Tibial nerve (tissue), 3 donors: ENCODE results near the gene B4GALT2.

Experiments used
- CTCF ChIP-seq, 5 experiments: fragments of 200-600 bp in 3 of 5; fragments of 450-650 bp in 2 of 5; sonication (generic) in 3 of 5; IDR thresholded peaks; one replicate each; pipeline ENCODE4 v1.5.1; 2016 to 2019; ENCODE audit warnings: antibody characterized with exemption in 5 of 5, mild to moderate bottlenecking in 3 of 5, moderate library complexity in 2 of 5
- POLR2A ChIP-seq, 2 donors: fragments of 450-650 bp; IDR thresholded peaks; one replicate each; pipeline ENCODE4 v1.6.1; 2017; ENCODE audit warnings: antibody characterized with exemption in 2 of 2, mild to moderate bottlenecking in 2 of 2, moderate library complexity in 2 of 2

DNA sequence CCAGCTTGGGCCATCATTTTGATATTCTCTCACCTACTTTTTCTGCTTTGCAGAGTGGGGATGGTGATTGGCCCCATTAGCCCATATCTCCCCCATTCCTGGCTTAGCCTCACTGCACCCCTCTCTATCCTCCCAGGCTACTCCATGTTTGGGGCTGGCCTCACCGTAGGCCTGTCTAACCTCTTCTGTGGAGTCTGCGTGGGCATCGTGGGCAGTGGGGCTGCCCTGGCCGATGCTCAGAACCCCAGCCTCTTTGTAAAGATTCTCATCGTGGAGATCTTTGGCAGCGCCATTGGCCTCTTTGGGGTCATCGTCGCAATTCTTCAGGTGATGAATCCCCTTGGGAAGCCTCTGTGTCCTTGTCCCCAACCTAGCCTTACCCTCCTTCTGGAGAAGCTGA is 2.1 kb upstream of the B4GALT2 start:
- TF ChIP-seq POLR2A (IDR thresholded peaks at IDR 0.05) (no peak), CTCF (IDR thresholded peaks at IDR 0.05) (no peak)
